Measurements from ENCODE around the gene MIOS.

GRCh38 chr7:7584653-7585052, 18.0 kb downstream of the MIOS start:
- no peak for TF ChIP-seq CTCF (conservative IDR thresholded peaks at IDR 0.05; ENCODE audit: low read length)
- no peak for TF ChIP-seq EZH2phosphoT487 (IDR thresholded peaks at IDR 0.05; ENCODE audit: borderline replicate concordance)
